HG03571 (cell line): Measurements from ENCODE around the gene GNG5.
A peak's percentile ranks its signal among the peaks of the same experiment; 100 is the strongest.
"Not testable (repeated sequence)": the region's sequence is repeated elsewhere in the genome, so short reads cannot be mapped to it uniquely, and the experiment has no call there.

Experiments used
- ATAC-seq: cut with Tn5 transposase; IDR thresholded peaks from one replicate; pipeline ENCODE4 v1.9.1; 2021; ENCODE audit not compliant: unreplicated experiment

Gene GNG5

DNA sequence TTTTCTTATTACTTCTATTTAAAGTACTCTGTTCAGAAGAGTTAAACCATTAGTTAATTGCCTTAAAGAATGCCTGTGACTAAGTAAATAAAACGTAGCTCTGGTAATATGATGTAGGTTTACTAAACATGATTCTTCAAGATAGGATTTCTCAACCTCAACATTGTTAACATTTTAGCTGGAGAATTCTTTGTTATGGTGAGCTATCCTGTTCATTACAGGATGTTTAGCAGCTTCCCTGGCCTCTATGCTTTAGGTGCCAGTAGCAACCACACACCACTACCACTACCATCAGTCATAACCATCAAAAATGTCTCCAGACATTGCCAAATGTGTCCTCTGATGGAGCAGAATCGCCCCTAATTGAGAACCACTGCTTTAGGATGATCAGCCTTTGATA, 16.6 kb downstream of the GNG5 start:
- no peak for ATAC-seq

DNA sequence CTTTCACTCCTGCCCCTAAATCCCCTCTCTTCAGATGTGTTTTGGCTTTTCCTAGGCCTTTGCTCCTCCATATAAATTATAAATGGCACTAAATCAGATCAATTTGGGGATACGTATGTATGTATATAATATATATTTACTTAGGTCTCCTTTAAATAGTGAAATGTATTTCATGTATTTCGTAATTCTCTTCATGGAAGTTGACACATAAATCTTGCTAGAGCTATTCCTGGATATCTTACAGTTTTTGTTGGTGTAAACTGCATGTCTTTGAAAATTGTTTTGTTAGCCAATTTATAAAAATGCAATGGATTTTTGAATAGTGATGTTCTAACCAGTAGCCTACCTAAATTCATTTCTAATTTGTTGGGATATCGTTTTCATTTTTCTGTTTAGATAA, 18.3 kb downstream of the GNG5 start:
- no peak for ATAC-seq

DNA sequence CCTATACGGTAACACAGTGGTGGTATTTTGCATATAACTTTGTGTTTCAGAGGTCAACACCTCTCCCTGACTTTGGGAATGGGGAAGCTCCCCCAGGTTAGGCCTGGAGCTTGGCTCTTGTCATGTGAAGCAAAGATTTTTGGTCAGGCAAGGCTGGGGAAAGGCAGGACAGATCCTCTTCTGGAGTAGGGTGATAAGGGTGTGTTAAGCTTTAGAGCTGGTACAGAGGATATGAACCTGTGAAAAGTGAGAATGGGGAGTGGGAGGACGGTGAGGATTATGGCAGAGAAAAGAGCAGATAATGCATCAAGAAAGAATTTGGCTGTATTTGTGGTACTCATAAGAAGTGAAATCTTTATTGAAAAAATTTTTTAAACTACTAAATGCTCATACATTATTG, 25.1 kb downstream of the GNG5 start:
- ATAC-seq = no peak

DNA sequence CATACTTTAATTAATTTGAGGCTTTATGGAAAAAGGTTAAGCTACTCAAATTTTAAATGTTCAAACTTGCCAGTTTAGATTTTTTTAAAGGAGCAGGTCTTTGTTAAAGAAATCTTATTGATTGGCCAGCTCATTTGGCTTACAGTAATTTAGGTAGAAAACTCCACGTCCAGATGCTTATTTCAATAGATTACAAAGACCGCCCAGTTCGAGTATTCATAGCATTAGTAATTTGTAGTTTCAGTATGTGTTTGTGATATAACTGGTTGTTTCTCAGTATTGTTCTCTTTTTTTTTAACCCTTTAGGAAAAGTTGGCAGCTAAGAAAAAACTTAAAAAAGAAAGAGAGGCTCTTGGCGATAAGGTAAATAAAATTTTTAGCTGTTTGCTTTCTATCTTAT, 25.7 kb downstream of the GNG5 start:
- no peak for ATAC-seq

DNA sequence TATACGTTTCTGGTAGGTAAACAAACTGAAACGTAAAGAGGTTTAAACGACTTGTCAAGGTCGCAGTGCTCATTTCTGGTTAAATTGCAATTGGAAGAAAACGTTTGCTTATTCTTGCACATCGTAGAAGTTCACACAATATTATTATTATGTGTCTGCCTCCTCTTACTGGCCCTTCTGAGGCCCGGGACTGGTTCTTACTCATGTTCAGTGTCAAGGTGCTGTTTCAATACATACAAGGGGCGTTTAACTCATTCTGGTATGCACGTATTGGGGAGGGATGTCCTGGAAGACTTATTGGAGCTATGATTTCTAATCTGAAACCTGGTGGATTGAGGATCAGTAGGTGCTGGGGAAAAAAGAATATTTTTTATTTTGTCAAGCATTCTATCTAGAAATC, 26.4 kb downstream of the GNG5 start:
- ATAC-seq = no peak

DNA sequence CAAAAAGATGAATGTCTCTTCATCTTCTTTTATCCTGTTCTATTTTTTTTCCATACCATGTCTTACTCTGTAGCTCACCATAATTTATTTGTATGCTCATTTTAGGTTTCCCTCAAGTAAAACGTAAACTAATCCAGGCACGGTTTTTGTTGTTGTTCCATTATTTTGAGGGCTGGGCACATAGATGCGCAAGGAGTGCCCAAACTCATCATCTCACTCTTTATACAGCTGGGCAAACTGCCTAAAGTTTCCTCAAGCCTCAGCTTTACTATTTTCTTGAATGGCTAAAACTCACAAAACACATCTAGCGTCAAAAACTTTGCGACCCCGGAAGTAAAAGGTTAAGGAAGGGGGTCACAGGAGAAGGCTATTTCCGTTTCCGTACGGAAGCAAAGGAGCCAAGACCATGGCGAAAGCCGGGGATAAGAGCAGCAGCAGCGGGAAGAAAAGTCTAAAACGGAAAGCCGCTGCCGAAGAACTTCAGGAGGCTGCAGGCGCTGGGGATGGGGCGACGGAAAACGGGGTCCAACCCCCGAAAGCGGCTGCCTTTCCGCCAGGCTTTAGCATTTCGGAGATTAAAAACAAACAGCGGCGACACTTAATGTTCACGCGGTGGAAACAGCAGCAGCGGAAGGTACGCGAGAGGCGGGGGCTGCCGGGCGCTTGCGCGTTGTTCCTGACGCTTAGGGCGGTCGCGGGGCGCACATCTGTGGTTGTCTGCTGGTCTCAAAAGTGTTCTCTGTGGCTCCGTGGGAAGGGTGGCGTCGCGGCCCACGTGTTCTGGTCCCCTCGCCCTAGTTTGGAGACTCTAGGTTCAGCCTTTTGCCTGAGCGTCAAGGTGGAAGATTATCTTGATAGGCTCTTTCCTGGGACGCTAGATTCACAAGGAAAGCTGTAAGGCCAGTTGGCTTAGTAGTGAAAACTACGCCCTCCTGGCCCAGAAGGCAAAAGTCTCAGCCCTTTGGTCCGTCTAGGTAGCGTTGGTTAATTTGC, 27.2 kb downstream of the GNG5 start, which contains the start of gene RPF1:
RPF1 (plus strand) TSS at position 391 of the 993 bp plus-strand sequence; CDS start at position 407, 16 bp downstream.
- peak; percentile 96 for ATAC-seq

DNA sequence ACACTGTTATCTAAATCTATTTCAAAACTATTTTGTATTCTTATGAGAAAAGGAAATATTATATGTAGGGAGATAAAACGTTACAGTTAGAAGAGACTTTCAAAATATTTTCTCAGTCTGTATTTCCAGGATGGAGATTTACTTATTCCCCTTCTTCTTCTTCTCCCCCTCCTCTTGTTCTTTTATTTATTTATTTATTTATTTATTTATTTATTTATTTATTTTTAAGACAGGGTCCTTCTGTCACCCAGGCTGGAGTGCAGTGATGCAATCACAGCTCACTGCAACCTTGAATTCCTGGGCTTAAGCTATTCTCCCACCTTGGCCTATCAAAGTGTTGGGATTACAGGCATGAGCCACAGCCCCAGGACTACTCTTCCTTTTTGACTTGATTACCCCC, 30.2 kb downstream of the GNG5 start:
- no peak for ATAC-seq

DNA sequence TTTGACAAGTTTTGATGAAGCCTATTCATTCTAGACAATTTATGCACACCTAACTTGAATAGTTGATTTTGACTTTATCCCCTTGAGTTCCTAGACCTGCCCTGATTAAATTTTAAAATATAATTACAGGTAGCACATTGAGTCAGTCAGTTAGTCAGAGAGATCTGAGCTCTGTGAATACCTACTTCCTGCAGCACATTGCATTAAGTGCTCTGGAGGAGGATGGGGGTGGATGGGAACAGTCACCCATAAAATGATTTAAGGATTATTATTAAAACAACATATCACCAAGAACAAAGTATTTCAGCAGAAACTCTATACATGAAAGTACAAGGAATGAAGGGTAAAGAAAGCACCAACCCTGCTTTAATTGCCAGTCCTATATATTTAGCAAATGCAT, 39.1 kb downstream of the GNG5 start:
- ATAC-seq = no peak

DNA sequence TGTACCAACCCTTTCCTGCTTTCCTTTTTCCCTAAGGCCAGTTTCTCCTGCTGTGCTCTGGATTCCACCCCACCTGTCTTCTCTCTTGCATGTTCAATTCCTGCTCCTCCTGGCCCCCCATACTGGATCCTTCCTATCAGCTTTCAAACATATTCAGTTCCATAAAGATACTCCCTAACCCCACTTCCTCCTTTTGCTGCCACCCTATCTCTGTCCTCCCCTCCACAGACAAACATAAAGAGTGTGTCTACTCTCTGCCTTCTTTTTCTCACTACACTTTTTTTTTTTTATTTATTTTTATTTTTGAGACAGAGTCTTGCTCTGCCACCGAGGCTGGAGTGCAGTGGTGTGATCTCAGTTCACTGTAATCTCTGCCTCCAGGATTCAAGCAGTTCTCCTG, 44.3 kb downstream of the GNG5 start:
- no peak for ATAC-seq

DNA sequence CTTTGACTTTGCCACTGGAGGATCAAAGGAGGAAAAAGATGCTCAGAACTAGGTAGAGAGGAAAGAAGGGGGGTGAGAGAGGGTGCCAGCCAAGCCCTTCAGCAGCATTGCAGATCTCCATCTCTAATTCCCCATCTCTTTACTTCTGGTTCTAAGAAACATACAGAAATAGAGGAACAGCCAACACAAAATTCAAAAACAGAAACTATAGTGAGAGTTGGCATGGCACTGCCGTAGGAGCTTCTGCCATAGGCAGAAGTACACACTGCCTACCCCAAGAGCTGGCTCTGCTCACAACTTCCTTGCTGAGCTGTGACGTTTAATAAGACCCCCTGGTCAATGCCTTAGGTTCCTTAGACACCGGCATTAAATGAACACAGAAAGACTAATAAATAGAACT, 53.9 kb downstream of the GNG5 start:
- no peak for ATAC-seq

DNA sequence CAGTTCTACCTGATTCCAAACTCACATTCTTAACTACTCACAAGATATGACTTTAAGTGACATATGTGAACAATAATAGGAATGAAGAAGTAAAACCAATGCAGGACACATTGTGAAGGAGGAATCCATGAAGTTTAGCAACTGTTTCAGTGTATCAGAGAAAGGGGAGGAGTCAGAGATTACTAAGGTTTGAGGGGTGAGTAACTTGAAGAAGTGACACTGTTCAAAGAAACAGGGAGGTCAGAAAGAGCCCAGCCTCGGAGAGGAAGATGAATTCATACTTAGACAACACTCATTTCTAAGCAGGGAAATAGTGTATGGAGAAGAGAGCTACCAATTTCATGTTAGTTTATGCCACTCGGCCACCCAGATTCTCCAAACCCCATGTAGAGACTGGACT, 55.5 kb downstream of the GNG5 start:
- ATAC-seq = no peak

DNA sequence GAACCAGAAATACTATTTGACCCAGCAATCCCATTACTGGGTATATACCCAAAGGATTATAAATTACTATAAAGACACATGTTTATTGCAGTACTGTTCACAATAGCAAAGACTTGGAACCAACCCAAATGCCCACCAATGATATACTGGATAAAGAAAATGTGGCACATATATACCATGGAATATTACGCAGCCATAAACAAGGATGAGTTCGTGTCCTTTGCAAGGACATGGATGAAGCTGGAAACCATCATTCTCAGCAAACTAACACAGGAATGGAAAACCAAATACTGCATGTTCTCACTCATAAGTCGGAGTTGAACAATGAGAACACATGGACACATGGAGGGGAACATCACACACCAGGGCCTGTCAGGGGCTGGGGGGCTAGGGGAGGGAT, 57.7 kb downstream of the GNG5 start:
- ATAC-seq = not testable (repeated sequence)
